PC-3 (cell line): ENCODE measurements around the gene CDK14. TPM values are rescaled to one million over a fixed set of nuclear protein-coding genes. Genes with fewer than 3 reads are reported as not detected.

ENCODE experiments used
- ATAC-seq: fragments of 200-7000 bp; cut with Tn5 transposase; 2 replicates; pipeline ENCODE4 v1.9.1; 2020; ENCODE audit warnings: mild to moderate bottlenecking, moderate library complexity
- BruUV-seq: library from RNA; stranded (reverse); fragments of 400-500 nt; replicated peaks from 2 replicates; lab custom pipeline; 2021; lab: Mats Ljungman, UMichigan
- CTCF ChIA-PET: fragments of 300-600 bp; sonication (Branson Sonifier 250); formaldehyde crosslinking; loops from one replicate; lab custom pipeline; 2022; ENCODE audit warnings: antibody characterized with exemption; lab: Charles Lee
- POLR2A ChIA-PET: fragments of 300-600 bp; sonication (Branson Sonifier 250); formaldehyde crosslinking; loops from one replicate; lab custom pipeline; 2022; ENCODE audit warnings: antibody characterized with exemption; ENCODE audit not compliant: unreplicated experiment; lab: Charles Lee
- DNase-seq: peaks from one replicate; pipeline ENCODE4 v3.0.0-alpha.2; 2015
- H2AFZ ChIP-seq: fragments of 300-600 bp; sonication (generic); 2 replicates; pipeline ENCODE4 v1.6.0; 2016; ENCODE audit warnings: antibody characterized with exemption, low read length
- H3F3A ChIP-seq: fragments of 300-600 bp; sonication (generic); one replicate; pipeline ENCODE4 v1.6.0; 2017; ENCODE audit warnings: antibody characterized with exemption, low read length, control low read depth, mild to moderate bottlenecking; ENCODE audit not compliant: unreplicated experiment
- H3K27ac ChIP-seq: fragments of 300-600 bp; sonication (generic); 2 replicates; pipeline ENCODE4 v1.5.1; 2016; ENCODE audit warnings: mild to moderate bottlenecking, low read length
- H3K27me3 ChIP-seq: fragments of 300-600 bp; sonication (generic); 2 replicates; pipeline ENCODE4 v1.6.1; 2016; ENCODE audit warnings: low read length, mixed read lengths
- H3K36me3 ChIP-seq: fragments of 300-600 bp; sonication (generic); 2 replicates; pipeline ENCODE4 v1.6.1; 2016; ENCODE audit warnings: low read depth, mixed run types, low read length, mixed read lengths
- H3K4me1 ChIP-seq: fragments of 300-600 bp; sonication (generic); 2 replicates; pipeline ENCODE4 v1.5.1; 2016; ENCODE audit warnings: low read length; ENCODE audit not compliant: insufficient read depth
- H3K4me2 ChIP-seq: fragments of 300-600 bp; sonication (generic); 2 replicates; pipeline ENCODE4 v1.6.0; 2016; ENCODE audit warnings: low read length
- H3K4me3 ChIP-seq: fragments of 300-600 bp; sonication (generic); 2 replicates; pipeline ENCODE4 v1.5.1; 2016; ENCODE audit warnings: mild to moderate bottlenecking, low read length, mixed read lengths
- H3K79me2 ChIP-seq: fragments of 300-600 bp; sonication (generic); 2 replicates; pipeline ENCODE4 v1.6.1; 2017; ENCODE audit warnings: low read length, mixed read lengths
- H3K9ac ChIP-seq: fragments of 300-600 bp; sonication (generic); 2 replicates; pipeline ENCODE4 v1.6.0; 2016; ENCODE audit warnings: mild to moderate bottlenecking, low read length
- H3K9me2 ChIP-seq: fragments of 300-600 bp; sonication (generic); replicated peaks from 2 replicates; pipeline ENCODE4 v1.6.1; 2016; ENCODE audit warnings: mixed run types, low read length, mixed read lengths
- H3K9me3 ChIP-seq: fragments of 300-600 bp; sonication (generic); 2 replicates; pipeline ENCODE4 v1.6.1; 2016; ENCODE audit warnings: low read length, mixed read lengths
- H4K20me1 ChIP-seq: fragments of 300-600 bp; sonication (generic); 2 replicates; pipeline ENCODE4 v1.6.1; 2016; ENCODE audit warnings: low read length, mixed read lengths
- CTCF ChIP-seq: fragments of 300-600 bp; sonication (generic); conservative IDR thresholded peaks from 2 replicates; pipeline ENCODE4 v1.5.1; 2017; ENCODE audit warnings: antibody characterized with exemption, low read depth, mild to moderate bottlenecking, low read length
- EZH2 ChIP-seq: fragments of 300-600 bp; sonication (generic); IDR thresholded peaks from one replicate; pipeline ENCODE4 v1.6.1; 2017; ENCODE audit warnings: antibody characterized with exemption, mild to moderate bottlenecking, low read length; ENCODE audit not compliant: unreplicated experiment
- EZH2phosphoT487 ChIP-seq: fragments of 300-600 bp; sonication (generic); IDR thresholded peaks from 2 replicates; pipeline ENCODE4 v1.6.1; 2018; ENCODE audit warnings: mild to moderate bottlenecking, antibody characterized with exemption, low read length, borderline replicate concordance
- intact Hi-C: fragments of 100-400 bp; cut with micrococcal nuclease; formaldehyde crosslinking; loops from 2 replicates; pipeline ENCODE4 v1.9.0; 2023
- total RNA-seq: library from RNA; depleted of rRNA; stranded (reverse); fragments of >200 nt; gene quantifications from 2 replicates; pipeline ENCODE4 v1.2.3, GENCODE V29; 2014

Gene CDK14
- total RNA-seq, 1 experiment from 2014 or later: 8.2 TPM

- Histone ChIP-seq H3F3A (no peaks in the 10 kb centered on the region), H4K20me1 (no peaks in the 10 kb centered on the region), H3K36me3 (no peaks in the 10 kb centered on the region), H3K9ac (no peak overlapping the region), H2AFZ (no peak overlapping the region), H3K4me2 (no peak overlapping the region), H3K79me2 (no peaks in the 10 kb centered on the region), H3K4me3 (no peak overlapping the region), H3K27ac (no peak overlapping the region), H3K9me2 (no peaks in the 10 kb centered on the region), H3K27me3 (no peaks in the 10 kb centered on the region), H3K4me1 (no peaks in the 10 kb centered on the region), H3K9me3 (no peaks in the 10 kb centered on the region)
- ChIA-PET CTCF (no interaction called here), POLR2A (no interaction called here)
- ATAC-seq (no peak), DNase-seq (no peak)
- intact Hi-C loops: no loop called here
- no TSS peak for BruUV-seq
- TF ChIP-seq EZH2phosphoT487: no peak
- TF ChIP-seq CTCF: no peak
These were observed 597.0 kb downstream of the CDK14 start for GRCh38 chr7:91193141-91193540.

GRCh38 chr7:91194841-91195240, 598.7 kb downstream of the CDK14 start:
- intact Hi-C loops: no loop called here
- Histone ChIP-seq H3K4me1 (no peaks in the 10 kb centered on the region), H2AFZ (no peak overlapping the region), H3K27ac (no peak overlapping the region), H3K4me2 (no peak overlapping the region), H3K4me3 (no peak overlapping the region), H3K9me3 (no peaks in the 10 kb centered on the region), H3K79me2 (no peaks in the 10 kb centered on the region), H3F3A (no peaks in the 10 kb centered on the region), H3K9ac (no peak overlapping the region), H3K9me2 (no peaks in the 10 kb centered on the region), H4K20me1 (no peaks in the 10 kb centered on the region), H3K36me3 (no peaks in the 10 kb centered on the region), H3K27me3 (no peaks in the 10 kb centered on the region)
- no peak for TF ChIP-seq EZH2phosphoT487
- TF ChIP-seq EZH2: no peak
- TF ChIP-seq CTCF: no peak
- DNase-seq (no peak), ATAC-seq (no peak)
- CTCF ChIA-PET: no interaction called here
- POLR2A ChIA-PET: no interaction called here
- BruUV-seq: no TSS peak

- Histone ChIP-seq H3K9me3 (no peaks in the 10 kb centered on the region), H3K4me1 (no peaks in the 10 kb centered on the region), H3K9ac (no peak overlapping the region), H2AFZ (no peak overlapping the region), H3K4me2 (no peak overlapping the region), H3K9me2 (no peaks in the 10 kb centered on the region), H3F3A (no peaks in the 10 kb centered on the region), H3K79me2 (no peaks in the 10 kb centered on the region), H3K4me3 (no peak overlapping the region), H3K36me3 (no peaks in the 10 kb centered on the region), H3K27me3 (no peaks in the 10 kb centered on the region), H3K27ac (no peak overlapping the region), H4K20me1 (no peaks in the 10 kb centered on the region)
- no TSS peak for BruUV-seq
- ChIA-PET CTCF (no interaction called here), POLR2A (no interaction called here)
- ATAC-seq (no peak), DNase-seq (no peak)
- intact Hi-C loops: no loop called here
- TF ChIP-seq EZH2 (no peak), CTCF (no peak), EZH2phosphoT487 (no peak)
These were observed 599.9 kb downstream of the CDK14 start for GRCh38 chr7:91196058-91196457.
